Stimulated activated CD8-positive, alpha-beta memory T cell treated with anti-CD3 and anti-CD28 coated beads, Interleukin-12 subunit alpha, Interleukin-12 subunit beta, amount 100 ng/mL, for 4 hours (primary cell): ENCODE measurements around the gene PLCB4.

Source experiments
- DNase-seq: peaks from one replicate; pipeline ENCODE4 v3.0.0-alpha.2; 2020; ENCODE audit warnings: low read depth

The PLCB4 gene

GRCh38 chr20:9103955-9104354, 35.1 kb downstream of the PLCB4 start:
- DNase-seq, result no peak

GRCh38 chr20:9108260-9108659, 39.4 kb downstream of the PLCB4 start:
- no peak for DNase-seq

- DNase-seq, result no peak
Observed at GRCh38 chr20:9109566-9109965, 40.7 kb downstream of the PLCB4 start.

GRCh38 chr20:9110365-9110764, 41.5 kb downstream of the PLCB4 start:
- DNase-seq, result no peak

- no peak for DNase-seq
Observed at GRCh38 chr20:9110916-9111432, 42.1 kb downstream of the PLCB4 start.

- no peak for DNase-seq
Observed at GRCh38 chr20:9112541-9113515, 43.9 kb downstream of the PLCB4 start.

GRCh38 chr20:9114709-9115108, 45.8 kb downstream of the PLCB4 start:
- DNase-seq, result no peak

- DNase-seq, result no peak
Observed at GRCh38 chr20:9117548-9117947, 48.7 kb downstream of the PLCB4 start.

GRCh38 chr20:9119776-9120175, 50.9 kb downstream of the PLCB4 start:
- no peak for DNase-seq

- no peak for DNase-seq
Observed at GRCh38 chr20:9121211-9121610, 52.3 kb downstream of the PLCB4 start.

GRCh38 chr20:9122571-9122970, 53.7 kb downstream of the PLCB4 start:
- DNase-seq, result no peak

- DNase-seq, result no peak
Observed at GRCh38 chr20:9126527-9126926, 57.6 kb downstream of the PLCB4 start.

GRCh38 chr20:9128568-9128967, 59.7 kb downstream of the PLCB4 start:
- DNase-seq, result no peak

- no peak for DNase-seq
Observed at GRCh38 chr20:9129756-9130155, 60.9 kb downstream of the PLCB4 start.

- DNase-seq, result no peak
Observed at GRCh38 chr20:9130521-9130920, 61.6 kb downstream of the PLCB4 start.

- DNase-seq, result no peak
Observed at GRCh38 chr20:9131841-9132240, 63.0 kb downstream of the PLCB4 start.

- DNase-seq, result no peak
Observed at GRCh38 chr20:9134346-9134745, 65.5 kb downstream of the PLCB4 start.

GRCh38 chr20:9136114-9136513, 67.2 kb downstream of the PLCB4 start:
- DNase-seq, result no peak

GRCh38 chr20:9137001-9137400, 68.1 kb downstream of the PLCB4 start:
- no peak for DNase-seq

GRCh38 chr20:9139106-9139833, 70.4 kb downstream of the PLCB4 start:
- no peak for DNase-seq

GRCh38 chr20:9140162-9140760, 71.4 kb downstream of the PLCB4 start:
- DNase-seq, result no peak

GRCh38 chr20:9141070-9141469, 72.2 kb downstream of the PLCB4 start:
- no peak for DNase-seq

- DNase-seq, result no peak
Observed at GRCh38 chr20:9141921-9142320, 73.0 kb downstream of the PLCB4 start.
